HG02763 (cell line): ENCODE data around the gene NR4A3.
"Not testable (repeated sequence)": the region's sequence is repeated elsewhere in the genome, so short reads cannot be mapped to it uniquely, and the experiment has no call there.

Experiments
- ATAC-seq: cut with Tn5 transposase; IDR thresholded peaks from one replicate; pipeline ENCODE4 v1.9.1; 2021; ENCODE audit warnings: mild to moderate bottlenecking, moderate library complexity; ENCODE audit not compliant: unreplicated experiment

The NR4A3 gene

GRCh38 chr9:99832558-99832864 is 10.8 kb downstream of the NR4A3 start:
- no peak for ATAC-seq

GRCh38 chr9:99833735-99834134 is 12.1 kb downstream of the NR4A3 start:
- no peak for ATAC-seq

- ATAC-seq: no peak
Observed at GRCh38 chr9:99834474-99834873, 12.8 kb downstream of the NR4A3 start.

GRCh38 chr9:99835142-99835541 is 13.5 kb downstream of the NR4A3 start:
- ATAC-seq: no peak

- no peak for ATAC-seq
Observed at GRCh38 chr9:99835581-99835980, 13.9 kb downstream of the NR4A3 start.

GRCh38 chr9:99840072-99840471 is 18.4 kb downstream of the NR4A3 start:
- ATAC-seq: no peak

- no peak for ATAC-seq
Observed at GRCh38 chr9:99845063-99845462, 23.4 kb downstream of the NR4A3 start.

GRCh38 chr9:99848447-99848846 is 26.8 kb downstream of the NR4A3 start:
- ATAC-seq: no peak

- peak; percentile 6 for ATAC-seq
Observed at GRCh38 chr9:99850736-99851499, 29.2 kb downstream of the NR4A3 start.

- ATAC-seq: peak; percentile 92
Observed at GRCh38 chr9:99851500-99851822, 29.8 kb downstream of the NR4A3 start.

GRCh38 chr9:99852617-99853016 is 30.9 kb downstream of the NR4A3 start:
- ATAC-seq: peak; percentile 51

GRCh38 chr9:99855467-99856176 is 33.9 kb downstream of the NR4A3 start:
- no peak for ATAC-seq

GRCh38 chr9:99857576-99857975 is 35.9 kb downstream of the NR4A3 start:
- ATAC-seq: not testable (repeated sequence)

GRCh38 chr9:99858087-99858486 is 36.4 kb downstream of the NR4A3 start:
- ATAC-seq: no peak

- no peak for ATAC-seq
Observed at GRCh38 chr9:99859243-99859980, 37.7 kb downstream of the NR4A3 start.

- ATAC-seq: no peak
Observed at GRCh38 chr9:99860266-99860665, 38.6 kb downstream of the NR4A3 start.

- ATAC-seq: no peak
Observed at GRCh38 chr9:99863955-99864354, 42.3 kb downstream of the NR4A3 start.

- ATAC-seq: no peak
Observed at GRCh38 chr9:99866398-99866797, 44.7 kb downstream of the NR4A3 start.

GRCh38 chr9:99867536-99867935 is 45.9 kb downstream of the NR4A3 start:
- ATAC-seq: no peak

GRCh38 chr9:99867968-99868367 is 46.3 kb downstream of the NR4A3 start:
- ATAC-seq: no peak

GRCh38 chr9:99868845-99869244 is 47.2 kb downstream of the NR4A3 start:
- ATAC-seq: no peak

GRCh38 chr9:99870126-99870525 is 48.4 kb downstream of the NR4A3 start:
- no peak for ATAC-seq
